SU-DHL-6 (cell line): ENCODE results near the gene RBP4.

Experiments used
- H2AFZ ChIP-seq: fragments of 200-600 bp; sonication (generic); 2 replicates; pipeline ENCODE4 v1.6.1; 2014; ENCODE audit warnings: low read depth, mild to moderate bottlenecking, moderate library complexity, mixed read lengths, antibody characterized with exemption, low read length; ENCODE audit not compliant: severe bottlenecking
- H3F3A ChIP-seq: fragments of 200-600 bp; shearing (Covaris generic); 2 replicates; pipeline ENCODE4 v1.6.0; 2016; ENCODE audit warnings: antibody characterized with exemption, mild to moderate bottlenecking; ENCODE audit not compliant: insufficient read depth
- H3K27ac ChIP-seq: fragments of 200-600 bp; sonication (generic); 2 replicates; pipeline ENCODE4 v1.5.1; 2016; ENCODE audit warnings: low read depth, mild to moderate bottlenecking, low read length, moderate library complexity, mixed read lengths
- H3K27me3 ChIP-seq: fragments of 200-600 bp; sonication (generic), shearing (Covaris generic); 2 replicates; pipeline ENCODE4 v1.6.0; 2014; ENCODE audit warnings: mild to moderate bottlenecking, low read length
- H3K36me3 ChIP-seq: fragments of 200-600 bp; sonication (generic); 2 replicates; pipeline ENCODE4 v1.6.1; 2014; ENCODE audit warnings: mild to moderate bottlenecking, low read length, mixed read lengths
- H3K4me2 ChIP-seq: fragments of 300-600, 200-600 bp; shearing (Covaris generic), sonication (generic); 2 replicates; pipeline ENCODE4 v1.6.0; 2014; ENCODE audit warnings: low read length, low read depth, mild to moderate bottlenecking; ENCODE audit not compliant: poor library complexity, severe bottlenecking
- H3K4me3 ChIP-seq: fragments of 200-600 bp; sonication (generic); 2 replicates; pipeline ENCODE4 v1.5.1; 2014; ENCODE audit warnings: antibody characterized with exemption, low read length, mild to moderate bottlenecking, mixed read lengths; ENCODE audit not compliant: insufficient read depth, poor library complexity, severe bottlenecking
- H3K79me2 ChIP-seq: fragments of 200-600 bp; sonication (generic); 2 replicates; pipeline ENCODE4 v1.6.1; 2014; ENCODE audit warnings: mild to moderate bottlenecking, low read length, moderate library complexity; ENCODE audit not compliant: insufficient read depth
- H3K9ac ChIP-seq: fragments of 200-600 bp; sonication (generic); 2 replicates; pipeline ENCODE4 v1.7.0; 2014; ENCODE audit warnings: mild to moderate bottlenecking, low read length
- H3K9me2 ChIP-seq: fragments of 200-600 bp; sonication (generic); replicated peaks from 2 replicates; pipeline ENCODE4 v1.6.1; 2014; ENCODE audit warnings: low read length; ENCODE audit not compliant: insufficient read depth
- H3K9me3 ChIP-seq: fragments of 200-600 bp; sonication (generic); 2 replicates; pipeline ENCODE4 v1.6.1; 2014; ENCODE audit warnings: low read length, mixed read lengths; ENCODE audit not compliant: insufficient read depth
- H4K20me1 ChIP-seq: fragments of 200-600 bp; sonication (generic); 2 replicates; pipeline ENCODE4 v1.6.1; 2014; ENCODE audit warnings: low read depth, mild to moderate bottlenecking, antibody characterized with exemption, low read length, moderate library complexity, mixed read lengths
- EZH2phosphoT487 ChIP-seq: fragments of 200-600 bp; sonication (generic), shearing (Covaris generic); conservative IDR thresholded peaks from 2 replicates; pipeline ENCODE4 v1.6.1; 2018; ENCODE audit warnings: mild to moderate bottlenecking, antibody characterized with exemption, low read length, moderate library complexity, mixed read lengths
- TF ChIP-seq, protein P1 (sequence below): fragments of 200-600 bp; sonication (generic); IDR thresholded peaks from one replicate; pipeline ENCODE4 v1.5.1; 2017; ENCODE audit warnings: antibody characterized with exemption, mild to moderate bottlenecking, low read length, moderate library complexity; ENCODE audit not compliant: insufficient read depth, poor library complexity, severe bottlenecking

The RBP4 gene

DNA sequence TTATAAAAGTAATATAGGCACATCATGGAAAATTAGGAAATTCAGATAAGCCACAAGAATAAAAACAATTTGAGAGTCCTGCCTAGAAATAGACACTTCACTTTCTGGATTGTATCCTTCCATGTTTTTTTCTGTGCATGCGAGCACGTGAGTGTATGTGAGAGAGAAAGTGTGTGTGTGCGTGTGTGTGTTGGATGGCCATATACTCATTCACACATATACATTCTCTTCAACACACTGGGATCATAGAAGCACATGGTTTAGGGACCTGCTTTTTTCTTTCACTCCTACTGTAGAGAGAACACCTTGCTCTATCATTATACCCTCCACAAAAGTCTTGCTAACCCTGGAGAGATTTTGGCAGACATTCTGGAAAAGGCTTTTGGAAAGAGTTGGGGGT is 27.1 kb downstream of the RBP4 start:
- Histone ChIP-seq H3K36me3 (no peaks in the 10 kb centered on the region), H4K20me1 (no peaks in the 10 kb centered on the region), H3F3A (no peaks in the 10 kb centered on the region), H3K9me3 (no peaks in the 10 kb centered on the region), H3K27me3 (no peaks in the 10 kb centered on the region), H3K79me2 (no peaks in the 10 kb centered on the region), H3K27ac (no peak overlapping the region), H3K4me3 (no peak overlapping the region), H3K9me2 (no peaks in the 10 kb centered on the region), H3K9ac (no peak overlapping the region), H3K4me2 (no peak overlapping the region), H2AFZ (no peak overlapping the region)
- TF ChIP-seq EZH2phosphoT487: no peak
- TF ChIP-seq, protein P1, sequence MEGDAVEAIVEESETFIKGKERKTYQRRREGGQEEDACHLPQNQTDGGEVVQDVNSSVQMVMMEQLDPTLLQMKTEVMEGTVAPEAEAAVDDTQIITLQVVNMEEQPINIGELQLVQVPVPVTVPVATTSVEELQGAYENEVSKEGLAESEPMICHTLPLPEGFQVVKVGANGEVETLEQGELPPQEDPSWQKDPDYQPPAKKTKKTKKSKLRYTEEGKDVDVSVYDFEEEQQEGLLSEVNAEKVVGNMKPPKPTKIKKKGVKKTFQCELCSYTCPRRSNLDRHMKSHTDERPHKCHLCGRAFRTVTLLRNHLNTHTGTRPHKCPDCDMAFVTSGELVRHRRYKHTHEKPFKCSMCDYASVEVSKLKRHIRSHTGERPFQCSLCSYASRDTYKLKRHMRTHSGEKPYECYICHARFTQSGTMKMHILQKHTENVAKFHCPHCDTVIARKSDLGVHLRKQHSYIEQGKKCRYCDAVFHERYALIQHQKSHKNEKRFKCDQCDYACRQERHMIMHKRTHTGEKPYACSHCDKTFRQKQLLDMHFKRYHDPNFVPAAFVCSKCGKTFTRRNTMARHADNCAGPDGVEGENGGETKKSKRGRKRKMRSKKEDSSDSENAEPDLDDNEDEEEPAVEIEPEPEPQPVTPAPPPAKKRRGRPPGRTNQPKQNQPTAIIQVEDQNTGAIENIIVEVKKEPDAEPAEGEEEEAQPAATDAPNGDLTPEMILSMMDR: no peak

DNA sequence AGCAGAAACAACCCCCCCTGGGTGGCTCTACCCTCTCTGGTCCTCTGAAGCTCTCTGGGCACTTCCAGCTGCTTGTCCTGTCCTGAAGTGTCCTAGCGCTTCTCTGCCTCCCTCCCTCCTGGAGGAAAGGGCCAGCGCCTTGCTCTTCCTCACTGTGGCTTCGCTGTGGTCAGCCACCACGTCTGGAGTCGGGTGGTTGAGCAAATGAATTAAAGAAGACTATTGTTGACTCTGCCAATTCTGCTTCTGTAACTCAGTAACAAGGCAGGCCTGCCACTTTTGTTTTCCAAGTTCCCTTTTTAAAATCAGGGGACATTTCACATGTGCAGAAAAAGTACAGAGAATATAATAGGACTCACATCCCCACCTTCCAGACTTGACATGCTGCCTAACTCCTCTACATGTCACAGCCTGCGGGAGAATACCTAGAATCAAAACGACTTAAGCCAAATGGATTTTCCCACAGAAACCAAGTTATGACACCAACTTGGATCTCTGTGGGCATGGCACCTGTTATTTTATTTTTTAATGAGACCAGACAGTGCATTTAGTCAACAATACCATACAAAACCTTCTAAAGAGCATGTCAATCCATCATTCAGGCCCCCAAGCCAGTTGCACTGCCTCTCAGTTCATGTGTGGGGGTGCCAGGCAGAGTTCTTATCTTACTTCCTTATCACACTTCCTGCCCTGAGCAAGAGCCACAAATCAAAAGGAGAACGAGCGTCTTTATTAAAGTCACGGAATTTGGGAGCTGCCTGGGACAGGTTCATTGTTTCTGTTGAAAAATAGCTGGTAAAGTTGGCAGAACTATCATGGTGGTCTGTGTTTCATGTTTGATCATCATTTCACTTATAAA is 27.8 kb downstream of the RBP4 start:
- Histone ChIP-seq H4K20me1 (no peaks in the 10 kb centered on the region), H3K9ac (no peak overlapping the region), H3K4me2 (no peak overlapping the region), H3K27ac (no peak overlapping the region), H3K4me3 (no peak overlapping the region), H3F3A (no peaks in the 10 kb centered on the region), H3K79me2 (no peaks in the 10 kb centered on the region), H2AFZ (no peak overlapping the region), H3K9me2 (no peaks in the 10 kb centered on the region), H3K27me3 (no peaks in the 10 kb centered on the region), H3K36me3 (no peaks in the 10 kb centered on the region), H3K9me3 (no peaks in the 10 kb centered on the region)
- TF ChIP-seq, protein P1: no peak
- no peak for TF ChIP-seq EZH2phosphoT487

DNA sequence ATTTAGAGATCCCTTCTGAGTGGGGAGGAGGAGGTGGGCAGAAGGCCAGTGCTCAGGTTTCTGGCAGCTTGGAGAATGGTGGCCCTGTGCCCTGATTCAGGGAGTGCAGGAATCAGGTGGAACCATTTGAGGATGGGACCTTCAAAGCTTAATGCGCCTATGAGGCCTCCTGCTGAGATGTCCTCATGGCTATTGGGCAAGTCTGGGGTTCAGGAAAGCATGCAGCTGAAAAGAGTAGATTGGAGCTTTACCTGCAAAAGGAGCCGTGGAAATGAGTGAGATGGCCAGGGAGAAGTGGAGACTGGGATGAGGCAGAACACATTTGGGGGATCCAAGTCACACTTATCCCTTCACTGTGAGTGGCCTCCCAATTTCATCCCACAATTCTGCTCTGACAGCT is 28.4 kb downstream of the RBP4 start:
- no peak overlapping the region for H3K27ac ChIP-seq
- no peaks in the 10 kb centered on the region for H3K9me2 ChIP-seq
- H3K4me3 ChIP-seq: no peak overlapping the region
- no peaks in the 10 kb centered on the region for H3K79me2 ChIP-seq
- TF ChIP-seq, protein P1: no peak
- TF ChIP-seq EZH2phosphoT487: no peak
- no peaks in the 10 kb centered on the region for H4K20me1 ChIP-seq
- H3K4me2 ChIP-seq: no peak overlapping the region
- H3K9ac ChIP-seq: no peak overlapping the region
- no peaks in the 10 kb centered on the region for H3F3A ChIP-seq
- H3K9me3 ChIP-seq: no peaks in the 10 kb centered on the region
- H3K27me3 ChIP-seq: no peaks in the 10 kb centered on the region
- no peak overlapping the region for H2AFZ ChIP-seq
- H3K36me3 ChIP-seq: no peaks in the 10 kb centered on the region
